Activated CD4-positive, CD25-positive, alpha-beta regulatory T cell treated with anti-CD3 and anti-CD28 coated beads, Interleukin-2, amount 50 U/mL, for 16 hours (primary cell): ENCODE measurements around the gene DGKB.

Source experiments
- DNase-seq: peaks from one replicate; pipeline ENCODE4 v3.0.0-alpha.2; 2020; ENCODE audit warnings: low read depth, low spot score

Gene DGKB

DNA sequence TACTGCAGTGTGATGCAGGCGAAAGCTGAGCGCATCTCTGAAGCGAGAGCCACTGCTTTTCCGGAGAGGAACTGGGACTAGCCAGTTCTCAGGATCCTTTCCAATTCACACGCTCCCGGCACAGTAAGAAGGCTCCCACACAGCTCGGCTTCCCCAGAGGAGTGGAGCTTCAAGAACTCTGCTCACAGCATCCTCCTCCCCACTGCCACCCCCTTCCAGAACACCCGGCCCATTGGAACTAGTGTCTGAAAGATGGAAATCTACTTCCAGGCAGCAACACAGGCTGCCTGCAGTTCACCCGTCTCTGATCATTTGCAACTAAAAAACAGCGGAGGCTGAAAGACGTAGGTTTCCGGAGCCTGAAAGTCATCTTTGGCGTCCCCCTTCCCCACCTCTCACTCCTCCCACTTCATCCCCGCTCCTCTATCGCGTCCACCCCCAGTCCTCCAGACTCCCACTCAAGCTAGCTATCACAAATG is at the start of gene DGKB:
Gene DGKB (minus strand): TSS at position 163 of the 479 bp plus-strand sequence.
- DNase-seq = no peak

DNA sequence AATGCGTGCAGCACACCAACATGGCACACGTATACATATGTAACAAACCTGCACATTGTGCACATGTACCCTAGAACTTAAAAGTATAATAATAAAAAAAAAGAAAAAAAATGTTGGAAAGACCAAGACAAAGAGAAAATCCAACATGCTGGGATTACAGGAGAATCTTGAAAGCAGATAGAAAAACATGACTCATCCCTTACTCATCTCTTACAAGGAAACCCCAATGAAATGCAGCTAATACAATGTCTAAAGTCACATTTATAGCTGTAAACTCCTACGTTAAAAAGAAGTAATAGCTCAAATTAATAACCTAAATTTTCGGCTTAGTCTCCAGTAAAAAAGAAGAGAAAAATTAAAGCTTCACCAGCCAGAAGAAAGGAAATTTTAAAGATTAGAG is 47.5 kb upstream of the DGKB start:
- no peak for DNase-seq

DNA sequence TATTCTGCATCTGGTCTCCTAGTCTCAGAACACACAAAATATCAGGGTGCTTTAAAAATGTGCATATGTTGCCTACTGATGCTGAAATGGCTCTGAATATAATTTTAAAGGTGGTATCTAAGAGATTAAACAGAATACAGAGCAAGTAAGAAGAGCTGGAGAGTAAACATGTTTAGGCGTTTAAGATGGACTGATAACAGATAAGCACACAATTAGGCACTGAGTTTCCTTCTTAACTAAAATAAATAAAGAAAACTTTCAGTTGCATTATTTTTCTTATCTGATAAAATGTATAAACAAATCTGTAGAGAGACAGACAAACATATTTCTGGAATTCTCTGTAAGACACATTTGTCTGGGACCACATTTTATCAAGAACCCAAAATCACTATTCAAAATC is 35.6 kb upstream of the DGKB start:
- DNase-seq = no peak

DNA sequence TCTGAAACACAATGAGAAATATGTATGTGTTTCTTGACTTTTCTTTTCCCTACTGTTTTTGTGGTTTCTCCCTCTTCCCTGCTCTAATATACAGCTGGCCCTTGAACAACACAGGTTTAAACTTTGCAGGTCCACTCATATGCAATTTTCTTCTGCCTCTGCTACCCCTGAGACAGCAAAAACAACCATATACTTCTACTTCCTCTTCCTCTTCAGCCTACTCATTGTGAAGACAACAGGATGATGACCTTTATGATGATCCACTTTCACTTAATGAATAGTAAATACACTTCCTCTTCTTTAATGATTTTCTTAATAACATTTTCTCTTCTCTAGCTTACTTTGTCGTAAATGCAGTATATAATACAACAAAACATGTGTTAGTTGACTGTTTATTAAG is 35.0 kb upstream of the DGKB start:
- no peak for DNase-seq

DNA sequence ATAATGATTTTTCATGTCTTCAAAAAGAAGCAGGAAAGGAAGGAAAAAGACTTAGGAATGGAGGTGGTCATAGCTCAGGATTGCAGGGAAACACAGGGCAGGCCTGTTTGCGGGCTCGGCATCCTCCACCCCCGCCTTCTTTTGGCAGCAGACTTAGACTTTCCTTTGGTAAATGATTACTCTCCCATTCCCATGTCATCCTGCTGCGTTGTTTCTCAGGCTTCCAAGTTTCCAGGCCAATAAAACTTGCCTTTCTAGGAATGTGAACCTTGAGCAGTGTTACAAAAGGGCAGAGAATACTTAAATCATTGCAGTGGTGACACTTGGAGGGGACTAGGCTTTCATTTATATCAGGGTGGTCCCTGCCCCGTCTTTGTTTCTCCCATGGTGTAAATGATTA is 34.0 kb upstream of the DGKB start:
- no peak for DNase-seq

DNA sequence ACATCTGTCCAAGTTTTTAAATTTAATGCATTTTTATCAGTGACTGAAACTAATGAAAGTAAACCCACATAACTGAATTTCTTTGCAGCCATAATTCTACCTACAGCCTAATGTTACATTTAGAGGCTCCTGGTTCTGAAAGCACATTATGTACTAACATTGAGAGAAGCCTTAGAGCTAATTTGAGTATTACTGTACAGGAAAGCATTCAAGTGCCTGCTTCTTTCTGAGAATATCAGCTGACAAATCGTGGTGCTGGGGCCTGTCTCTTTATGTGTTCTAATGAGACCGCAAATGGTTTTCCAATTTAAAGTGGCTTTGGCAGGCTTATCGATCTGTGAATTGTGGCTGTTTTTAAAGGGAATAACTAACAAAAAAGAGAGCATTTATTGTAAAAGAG is 32.3 kb upstream of the DGKB start:
- DNase-seq = no peak

DNA sequence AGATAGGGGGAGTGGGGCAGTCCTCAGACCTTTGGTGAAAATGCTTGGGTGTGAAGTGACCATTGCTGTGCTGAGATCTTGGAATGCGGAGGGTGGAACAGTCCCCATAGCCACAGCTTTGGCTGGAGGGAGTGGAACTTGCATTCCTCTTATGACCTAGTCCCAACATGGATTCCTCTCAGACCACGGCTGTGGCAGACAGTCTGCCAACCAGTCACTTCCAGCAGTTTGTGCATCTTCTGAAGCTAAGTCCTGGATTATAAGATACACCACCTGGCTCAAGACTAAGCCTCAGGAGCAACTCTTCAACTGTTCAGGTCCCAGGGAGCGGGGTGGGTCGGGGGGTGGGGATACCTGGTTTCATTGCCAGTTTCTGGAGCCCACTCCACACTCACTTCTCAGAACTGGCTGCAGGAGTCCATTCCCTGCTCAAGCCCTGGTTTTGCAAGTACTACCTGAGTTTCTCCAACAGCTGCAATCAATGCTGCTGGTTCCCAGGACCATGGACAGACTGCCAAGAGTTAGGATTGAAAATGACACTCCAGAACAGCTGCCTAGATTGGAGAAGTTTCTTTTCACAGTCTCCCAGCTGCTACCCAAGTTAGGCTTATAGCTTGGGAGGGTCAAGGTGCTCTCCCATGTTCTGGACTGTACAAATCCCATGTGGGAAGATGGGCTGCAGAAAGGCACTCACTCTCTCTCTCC is 29.1 kb upstream of the DGKB start:
- no peak for DNase-seq

DNA sequence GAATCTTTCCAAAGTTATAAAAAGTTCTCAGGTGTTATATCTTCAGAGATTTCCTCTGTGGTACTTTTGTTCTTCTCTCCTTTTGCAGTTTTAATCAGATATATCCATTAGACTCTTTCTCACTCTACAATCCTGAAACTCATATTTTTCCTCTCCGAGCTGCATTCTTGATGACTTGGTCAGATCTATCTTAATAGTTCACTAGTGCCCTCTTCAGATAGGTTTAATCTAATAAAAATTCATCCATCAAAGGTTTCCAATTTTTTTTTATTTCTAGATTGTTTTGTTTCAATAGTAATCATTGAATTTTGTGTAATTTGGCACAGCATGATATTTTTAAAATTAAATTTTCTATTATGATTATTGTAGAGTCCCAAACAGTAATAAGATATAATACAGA is 21.8 kb upstream of the DGKB start:
- DNase-seq = no peak

DNA sequence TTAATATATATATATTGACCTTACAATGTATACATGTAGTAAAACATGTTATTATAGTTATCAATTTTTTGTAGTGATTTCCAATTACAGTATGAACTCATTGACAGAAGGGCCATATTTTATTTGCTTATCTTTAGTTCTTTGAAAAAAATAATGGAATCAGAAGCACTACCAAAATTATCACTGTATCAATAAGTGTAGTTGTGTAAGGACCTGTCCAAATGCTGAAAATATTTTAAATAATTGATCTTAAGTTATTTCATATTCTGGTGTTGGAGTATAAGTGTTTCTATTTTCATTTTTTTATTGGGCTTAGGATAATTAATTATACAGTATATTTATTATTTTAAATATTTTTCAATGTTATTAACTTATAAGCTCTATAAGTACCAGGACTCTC is 8.5 kb upstream of the DGKB start:
- DNase-seq = no peak

DNA sequence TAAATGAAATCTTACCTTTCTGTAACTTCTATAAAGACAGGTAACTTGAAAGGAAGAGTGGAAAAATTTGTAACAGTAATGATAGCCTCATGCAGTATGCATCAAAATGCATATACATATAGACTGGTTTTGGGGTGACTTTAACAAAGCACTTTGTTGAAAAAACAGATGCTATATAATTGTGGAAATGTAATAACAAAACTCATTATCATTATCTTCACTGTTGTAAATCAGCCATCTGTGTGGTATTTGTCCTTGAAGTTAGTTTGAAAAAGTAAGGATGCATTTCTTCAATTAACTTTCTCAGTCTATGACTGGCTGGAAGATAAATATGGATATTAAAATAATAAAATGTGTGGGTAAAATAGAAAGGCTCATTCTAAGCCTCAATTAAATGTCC is 6.1 kb upstream of the DGKB start:
- DNase-seq = no peak

DNA sequence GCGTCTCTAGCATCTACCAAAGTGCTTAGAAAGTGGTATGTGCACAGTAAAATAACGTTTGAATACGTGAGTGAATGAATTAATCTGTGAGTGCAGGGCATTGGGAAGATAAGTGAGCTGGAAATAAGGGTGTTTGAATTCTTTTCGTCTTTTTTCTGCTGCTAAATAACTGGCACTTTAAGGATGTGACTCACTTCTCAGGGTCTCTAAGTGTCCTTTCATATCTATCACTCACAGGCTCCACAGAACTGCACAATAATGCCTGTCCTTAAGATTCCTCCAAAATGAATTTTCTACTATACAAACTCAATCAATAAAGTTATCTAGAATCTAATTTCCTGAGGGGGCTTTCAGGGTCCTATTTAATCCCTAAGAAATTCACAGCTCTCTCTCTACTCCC is 3.2 kb upstream of the DGKB start:
- no peak for DNase-seq

DNA sequence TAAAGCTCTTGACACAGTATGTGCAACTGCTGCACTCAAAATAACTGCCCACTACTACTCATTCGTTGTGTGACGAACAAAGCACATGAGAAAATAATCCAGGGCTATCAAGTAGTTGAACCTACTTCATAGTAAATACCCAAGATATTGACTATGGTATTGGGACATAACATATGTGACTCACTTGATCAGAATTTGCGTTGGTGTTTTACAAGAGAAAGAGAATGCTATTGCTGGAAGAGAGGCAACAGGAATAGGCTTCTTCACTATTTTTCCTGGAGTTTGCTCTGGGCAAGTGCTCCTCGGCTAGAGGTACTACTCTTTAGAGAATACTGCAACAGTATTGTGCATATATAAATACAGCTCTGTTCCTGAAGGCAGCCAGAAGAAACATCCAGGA is 2.5 kb downstream of the DGKB start:
- no peak for DNase-seq

DNA sequence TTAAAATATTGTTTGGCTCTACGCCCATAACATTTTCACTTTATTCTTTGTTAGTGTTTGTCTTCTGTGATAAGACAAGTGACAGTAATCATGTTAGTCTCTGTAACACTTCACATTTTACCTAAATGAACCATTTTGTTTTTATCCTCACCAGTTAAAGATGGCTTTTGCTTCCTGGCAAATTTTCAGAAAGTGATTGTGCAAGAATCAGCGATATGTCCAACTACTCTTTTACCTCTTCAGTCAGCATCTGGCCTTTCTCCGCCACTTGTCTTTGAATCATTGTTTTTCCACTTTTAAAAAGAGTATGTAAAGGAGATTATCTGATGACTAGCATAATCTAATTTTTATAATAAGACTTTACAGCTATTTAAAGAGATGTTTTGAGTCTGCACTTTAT is 3.5 kb downstream of the DGKB start:
- DNase-seq = no peak

DNA sequence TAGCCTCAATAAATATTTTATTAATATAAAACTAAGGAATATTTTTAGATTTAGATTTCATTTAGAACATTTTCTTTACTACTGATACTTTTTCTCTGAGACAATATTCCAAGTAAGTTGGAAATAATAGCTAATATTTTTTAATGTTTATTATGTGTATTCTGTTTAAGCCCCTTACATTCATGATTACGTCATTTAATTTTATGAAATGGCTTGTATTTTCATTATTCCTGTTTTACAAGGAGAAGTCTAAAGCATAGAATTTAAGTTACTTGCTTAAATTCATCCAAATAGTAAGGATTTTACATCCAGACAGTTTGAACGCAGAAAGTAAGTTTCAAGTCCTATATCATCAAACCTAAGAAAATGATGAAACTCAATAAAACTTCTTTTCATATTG is 6.1 kb downstream of the DGKB start:
- no peak for DNase-seq

DNA sequence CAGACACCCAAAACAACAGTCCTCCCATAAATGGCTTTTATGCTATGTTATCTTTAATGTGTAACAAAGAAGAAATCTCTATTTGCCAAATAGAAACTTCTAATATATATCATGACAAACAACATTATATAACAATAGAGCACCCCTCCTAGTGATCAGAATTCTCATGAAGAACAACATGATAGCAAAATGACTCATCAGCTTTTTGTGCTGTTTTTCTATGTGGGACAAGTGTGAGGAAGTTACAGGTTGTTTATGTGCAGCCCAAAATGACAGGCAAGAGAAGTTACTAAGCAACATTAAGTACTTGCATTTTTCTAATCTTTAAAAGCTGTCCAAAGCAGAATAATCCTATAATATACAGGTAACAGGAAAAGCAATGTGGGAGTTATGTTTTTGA is 7.7 kb downstream of the DGKB start:
- no peak for DNase-seq

DNA sequence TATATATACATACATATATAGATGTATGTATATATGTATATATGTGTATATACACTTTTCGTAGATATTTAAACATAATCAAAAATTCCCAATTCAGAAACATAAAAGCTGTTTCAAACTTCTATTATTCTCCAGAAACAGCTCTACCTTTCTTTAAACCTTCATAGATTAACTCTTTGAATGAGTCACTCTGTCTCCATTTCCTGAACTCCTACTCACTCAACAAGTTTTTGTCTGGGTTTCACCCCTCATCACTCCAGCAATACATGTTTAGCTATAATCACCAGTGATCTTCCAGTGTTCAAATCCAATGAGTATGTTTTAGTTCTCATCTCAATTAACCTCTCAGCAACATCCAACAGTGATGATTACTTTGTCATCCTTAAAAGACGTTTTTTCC is 9.6 kb downstream of the DGKB start:
- DNase-seq = no peak

DNA sequence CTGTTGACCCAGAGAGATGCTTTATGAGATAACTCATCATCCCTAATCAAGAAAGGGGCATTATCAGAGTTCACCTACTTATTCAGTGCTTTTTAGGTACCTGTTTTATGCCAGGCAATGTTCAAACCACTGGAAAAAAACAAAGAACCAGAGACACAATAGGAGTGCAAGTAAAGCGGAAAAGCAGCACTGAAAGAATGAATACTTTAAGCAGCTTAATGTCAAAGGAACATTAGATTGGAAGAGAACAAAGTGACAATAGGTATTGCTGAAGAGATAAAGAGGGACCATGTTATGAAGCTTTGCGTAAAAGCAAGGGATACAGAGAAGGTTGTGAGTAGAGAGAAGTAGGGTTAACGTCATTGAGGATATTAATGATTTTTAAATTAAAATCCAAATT is 11.3 kb downstream of the DGKB start:
- no peak for DNase-seq

DNA sequence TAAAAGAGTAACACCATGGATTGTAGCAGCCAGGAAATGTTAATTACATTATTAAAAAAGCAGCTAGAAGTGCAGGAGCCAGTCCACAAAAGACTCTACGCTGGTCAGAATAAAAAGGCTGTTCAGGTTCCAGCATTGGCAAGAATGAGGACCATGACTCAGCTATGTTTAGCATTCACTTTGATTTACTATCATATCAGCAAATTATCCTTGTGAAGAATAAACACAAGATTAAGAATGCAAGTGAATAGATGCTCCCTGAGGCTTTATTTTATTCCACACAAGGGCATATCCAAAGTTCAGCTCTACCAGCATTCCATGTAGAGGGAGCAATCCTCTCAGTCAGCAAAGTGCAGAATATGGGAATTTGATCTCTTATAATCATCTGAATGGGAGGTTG is 13.6 kb downstream of the DGKB start:
- no peak for DNase-seq

DNA sequence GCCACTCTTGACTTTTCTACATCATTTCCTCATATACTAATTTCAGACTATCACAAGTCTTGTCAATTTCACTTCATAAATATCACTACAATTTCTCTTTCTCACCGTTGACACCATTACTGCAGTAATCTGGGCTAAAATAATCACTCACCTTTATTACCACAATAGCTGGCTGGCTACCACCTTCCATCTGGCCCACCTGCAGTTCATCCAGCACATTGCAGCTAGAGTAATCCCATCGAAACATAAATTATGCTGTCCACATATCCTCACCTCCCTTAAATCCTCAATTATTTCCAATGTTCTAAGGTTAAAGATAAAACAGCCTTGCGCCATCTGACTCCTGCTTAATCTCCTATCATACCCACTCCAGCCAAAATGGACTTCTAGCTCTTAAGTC is 16.0 kb downstream of the DGKB start:
- DNase-seq = no peak

DNA sequence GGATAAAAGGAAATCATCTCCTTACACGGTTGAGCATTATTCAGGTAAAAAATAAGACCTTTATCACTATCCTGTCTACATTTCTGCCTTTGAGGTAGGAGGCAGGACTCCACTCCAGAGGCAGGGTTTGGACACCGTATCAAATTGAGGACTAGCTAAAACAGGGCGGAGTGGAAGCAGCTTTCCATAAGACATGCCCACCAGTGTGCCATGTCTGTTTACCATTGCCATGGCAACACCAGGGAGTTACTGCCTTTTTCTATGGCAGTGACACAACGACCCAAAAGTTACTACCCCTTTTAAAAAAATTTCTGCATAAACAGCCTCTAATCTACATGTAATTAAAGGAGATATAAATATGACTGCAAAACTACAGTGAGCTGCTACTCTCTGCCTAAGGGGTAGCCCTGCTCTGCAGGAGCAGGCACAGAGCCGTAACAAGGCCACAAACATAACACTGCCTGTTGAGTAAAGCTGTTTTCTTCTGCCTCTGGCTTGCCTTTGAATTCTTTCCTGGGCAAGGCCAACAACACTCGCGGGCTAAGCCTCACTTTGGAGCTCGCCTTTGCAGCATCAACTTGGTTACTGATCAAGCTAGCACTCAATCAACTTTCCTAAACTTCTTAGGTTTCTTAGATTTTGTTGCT is 26.5 kb downstream of the DGKB start:
- no peak for DNase-seq

DNA sequence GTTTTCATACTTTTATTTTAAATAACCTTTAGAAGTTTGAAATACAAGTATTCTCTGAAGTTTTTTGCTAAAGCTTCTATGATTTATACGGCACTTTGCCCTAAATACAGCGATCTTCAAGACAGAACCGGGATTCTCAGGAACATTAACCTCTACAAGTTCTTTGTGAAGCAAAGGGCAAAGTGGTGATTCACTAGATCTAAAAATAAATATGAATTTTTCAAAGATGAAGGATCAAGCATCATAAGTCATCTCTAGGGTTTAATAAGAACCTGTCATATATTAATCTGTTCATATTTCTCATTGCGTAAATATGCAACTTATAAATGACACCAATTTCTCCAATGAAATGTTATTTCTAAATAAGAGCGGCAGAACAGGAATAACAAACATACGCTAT is 30.7 kb downstream of the DGKB start:
- no peak for DNase-seq

DNA sequence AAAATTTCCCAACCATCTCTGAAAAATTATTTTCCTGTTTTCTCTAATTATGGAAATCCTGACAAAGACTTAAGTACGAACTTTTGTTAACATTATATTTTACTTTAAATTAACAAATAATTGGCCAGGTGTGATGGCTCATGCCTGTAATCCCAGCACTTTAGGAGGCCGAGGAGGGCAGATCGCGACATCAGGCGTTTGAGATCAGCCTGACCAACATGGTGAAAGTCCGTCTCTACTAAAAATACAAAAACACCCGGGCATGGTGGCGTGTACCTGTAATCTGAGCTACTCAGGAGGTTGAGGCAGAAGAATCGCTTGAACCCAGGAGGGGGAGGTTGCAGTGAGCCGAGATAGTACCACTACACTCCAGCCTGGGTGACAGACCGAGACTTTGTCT is 32.2 kb downstream of the DGKB start:
- DNase-seq = no peak

DNA sequence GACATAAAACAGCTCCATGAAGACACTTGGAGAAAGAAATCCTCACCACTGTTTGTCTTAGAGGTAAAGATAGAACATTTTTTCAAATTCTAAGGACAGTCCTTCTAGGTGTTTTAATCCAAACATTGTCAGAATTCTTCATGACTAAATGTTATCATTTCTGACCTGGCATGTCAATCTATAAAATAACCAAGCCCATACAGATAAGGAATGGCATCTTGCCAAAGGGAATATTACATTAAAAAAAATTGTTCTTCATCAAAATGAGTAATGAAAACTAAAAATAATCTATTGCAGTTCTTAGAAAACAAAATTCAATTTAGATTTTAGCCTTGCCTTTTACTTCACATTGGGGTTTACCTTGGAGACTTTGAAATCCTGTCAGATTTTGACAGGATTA is 33.6 kb downstream of the DGKB start:
- DNase-seq = no peak

DNA sequence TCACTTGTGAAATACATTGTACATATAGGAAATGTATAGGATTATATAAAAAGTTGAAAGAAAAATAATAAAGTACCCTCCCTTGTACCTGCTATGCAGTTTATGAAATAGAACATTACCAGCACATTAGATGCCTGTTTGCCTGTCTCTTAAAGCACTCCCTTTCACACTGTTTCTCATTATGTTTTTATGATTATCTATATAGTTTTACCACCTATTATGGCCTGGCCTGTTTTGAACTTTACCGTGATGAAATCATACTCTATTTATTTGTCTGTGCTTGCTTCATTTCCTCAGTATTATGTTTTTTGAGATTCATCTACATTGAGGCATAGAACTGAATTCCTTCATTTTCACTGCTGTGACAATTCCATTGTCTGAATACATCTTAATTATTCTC is 41.1 kb downstream of the DGKB start:
- no peak for DNase-seq
